GM12878 (cell line): ENCODE data around the gene NAALADL2. TPM values are rescaled to one million over a fixed set of nuclear protein-coding genes. Genes with fewer than 3 reads are reported as not detected.
"Not testable (repeated sequence)": the region's sequence is repeated elsewhere in the genome, so short reads cannot be mapped to it uniquely, and the experiment has no call there.

ENCODE experiments used
- ATAC-seq: fragments of 200-7000 bp; cut with Tn5 transposase; 3 replicates; pipeline ENCODE4 v1.9.1; 2020; ENCODE audit warnings: mild to moderate bottlenecking, moderate library complexity
- BruUV-seq: library from RNA; stranded (reverse); fragments of 400-500 nt; replicated peaks from 2 replicates; lab custom pipeline; 2021; lab: Mats Ljungman, UMichigan
- CTCF ChIA-PET: fragments of 300-600 bp; sonication (Branson Sonifier 250); formaldehyde crosslinking; extraction: SDS; loops from one replicate; lab custom pipeline; 2021; ENCODE audit warnings: inconsistent platforms; lab: Yijun Ruan, JAX
- POLR2A ChIA-PET: fragments of 350-600 bp; formaldehyde crosslinking; extraction: SDS; loops from one replicate; lab custom pipeline; 2021; ENCODE audit warnings: inconsistent platforms; lab: Charles Lee
- RAD21 ChIA-PET: fragments of 300-600 bp; sonication (Branson Sonifier 250); formaldehyde crosslinking; loops from one replicate; lab custom pipeline; 2023; ENCODE audit warnings: antibody characterized with exemption; ENCODE audit not compliant: unreplicated experiment; lab: Charles Lee
- SMC1A ChIA-PET: fragments of 300-600 bp; sonication (Branson Sonifier 250); formaldehyde crosslinking; loops from one replicate; lab custom pipeline; 2023; ENCODE audit not compliant: unreplicated experiment, uncharacterized antibody; lab: Charles Lee
- DNase-seq: peaks from one replicate; pipeline ENCODE4 v3.0.0-alpha.2; 2011; ENCODE audit warnings: low read depth, low spot score
- FAIRE-seq: peaks from 3 replicates; lab custom pipeline; 2011; peaks lifted over from hg19 to GRCh38; lab: Jason Lieb, UNC
- H2AFZ ChIP-seq: 2 replicates; pipeline ENCODE4 v1.6.0; 2011; ENCODE audit warnings: low read depth, low read length, control low read depth; ENCODE audit not compliant: control insufficient read depth
- H3K27ac ChIP-seq: 2 replicates; pipeline ENCODE4 v1.5.1; 2011; ENCODE audit warnings: control low read depth; ENCODE audit not compliant: control insufficient read depth, insufficient read depth
- H3K27me3 ChIP-seq, 2 experiments: replicated peaks in 1 of 2; 2 replicates each; pipeline versions ENCODE4 v1.6.0 to v1.6.1; 2011; ENCODE audit warnings: low read length in 1 of 2; ENCODE audit not compliant: control insufficient read depth in 2 of 2, insufficient read depth in 2 of 2
- H3K36me3 ChIP-seq, 2 experiments: 2 replicates each; pipeline ENCODE4 v1.5.1; 2011; ENCODE audit warnings: low read length in 1 of 2; ENCODE audit not compliant: control insufficient read depth in 2 of 2, insufficient read depth in 2 of 2
- H3K4me1 ChIP-seq: 2 replicates; pipeline ENCODE4 v1.6.1; 2011; ENCODE audit warnings: mild to moderate bottlenecking, low read length, moderate library complexity, mixed read lengths; ENCODE audit not compliant: control insufficient read depth, insufficient read depth
- H3K4me2 ChIP-seq: 2 replicates; pipeline ENCODE4 v1.6.0; 2011; ENCODE audit warnings: control low read depth; ENCODE audit not compliant: control insufficient read depth, insufficient read depth
- H3K4me3 ChIP-seq: fragments of 200-600 bp; sonication (generic); 2 replicates; pipeline ENCODE4 v1.5.1; 2016
- H3K79me2 ChIP-seq: 2 replicates; pipeline ENCODE4 v1.6.0; 2011; ENCODE audit warnings: low read length; ENCODE audit not compliant: control insufficient read depth, insufficient read depth
- H3K9ac ChIP-seq: 2 replicates; pipeline ENCODE4 v1.8.0; 2011; ENCODE audit warnings: low read length, control low read depth, mixed read lengths; ENCODE audit not compliant: control insufficient read depth, insufficient read depth
- H3K9me3 ChIP-seq: replicated peaks from 3 replicates; pipeline ENCODE4 v1.5.1; 2011; ENCODE audit warnings: mild to moderate bottlenecking, low read length; ENCODE audit not compliant: control insufficient read depth, insufficient read depth
- H4K20me1 ChIP-seq: 2 replicates; pipeline ENCODE4 v1.6.0; 2011; ENCODE audit not compliant: control insufficient read depth, insufficient read depth
- ATF7 ChIP-seq: fragments of 450-650 bp; IDR thresholded peaks from 2 replicates; pipeline ENCODE4 v1.6.1; 2016; ENCODE audit warnings: low read depth, mild to moderate bottlenecking
- MTA2 ChIP-seq: fragments of 450-650 bp; IDR thresholded peaks from 2 replicates; pipeline ENCODE4 v1.6.1; 2016; ENCODE audit warnings: low read depth, mild to moderate bottlenecking, moderate library complexity
- SMAD5 ChIP-seq: IDR thresholded peaks from 2 replicates; pipeline ENCODE4 v1.6.1; 2016; ENCODE audit warnings: antibody characterized with exemption, low read depth
- ZNF384 ChIP-seq: IDR thresholded peaks from 2 replicates; pipeline ENCODE4 v1.6.1; 2012; ENCODE audit warnings: low read depth, mild to moderate bottlenecking, low read length, improper control_type of control experiment, borderline replicate concordance
- WGBS: methylation state at CpG from one replicate; pipeline ENCODE4 v1.1.6; 2016; ENCODE audit warnings: low lambda C conversion rate; ENCODE audit not compliant: insufficient replicate concordance, insufficient coverage; ENCODE audit errors: missing lambda C conversion rate; 5-methylcytosine and 5-hydroxymethylcytosine counted together
- in situ Hi-C: fragments of 300-500 bp; cut with MboI; formaldehyde crosslinking; loops from 9 replicates; pipeline ENCODE4 v1.14.3; 2018; ENCODE audit warnings: mixed read lengths
- intact Hi-C: fragments of 100-400 bp; cut with micrococcal nuclease; formaldehyde crosslinking; loops from one replicate; pipeline ENCODE4 v1.14.2; 2022; ENCODE audit not compliant: unreplicated experiment
- polyA plus RNA-seq, 11 experiments: library from polyadenylated mRNA; depleted of rRNA in 4 of 11; unstranded in 6 of 11; stranded (reverse) in 5 of 11; fragments of >200 nt; fragmentation: Nextera tagmentation in 4 of 11; fragmentation: Illumina TruSeq in 1 of 11; extraction: Ambion mirVana in 4 of 11; extraction: Trizol in 1 of 11; gene quantifications; 1 replicate in 1 of 11; 2 replicates in 10 of 11; pipeline versions ENCODE4 v1.2.1 to v1.2.3, GENCODE V29; 2011 to 2016; ENCODE audit warnings: inconsistent platforms in 2 of 11, missing spikeins in 2 of 11, low read depth in 1 of 11
- total RNA-seq, 4 experiments: library from RNA; depleted of rRNA in 3 of 4; stranded (reverse); fragments of >200 nt in 3 of 4; fragmentation: Illumina TruSeq in 1 of 4; extraction: Trizol in 1 of 4; gene quantifications; 2 replicates each; pipeline versions ENCODE4 v1.2.1 to v1.2.3, GENCODE V29; 2013 to 2021
- TF ChIP-seq, protein P1 (sequence below): fragments of 450-650 bp; formaldehyde crosslinking; IDR thresholded peaks from 2 replicates; pipeline ENCODE4 v1.4.0; 2022; ENCODE audit warnings: mild to moderate bottlenecking, moderate library complexity
- TF ChIP-seq, protein P2 (sequence below): IDR thresholded peaks from 2 replicates; pipeline ENCODE4 v1.6.1; 2012; ENCODE audit warnings: mild to moderate bottlenecking, low read depth, low read length

Gene NAALADL2
- total and polyA plus RNA-seq, 10 of the 15 experiments (the other 5 are each of a cell fraction or from before 2014, with no cell fraction given) = 0.06 to 10.8 (median 0.46) TPM

DNA sequence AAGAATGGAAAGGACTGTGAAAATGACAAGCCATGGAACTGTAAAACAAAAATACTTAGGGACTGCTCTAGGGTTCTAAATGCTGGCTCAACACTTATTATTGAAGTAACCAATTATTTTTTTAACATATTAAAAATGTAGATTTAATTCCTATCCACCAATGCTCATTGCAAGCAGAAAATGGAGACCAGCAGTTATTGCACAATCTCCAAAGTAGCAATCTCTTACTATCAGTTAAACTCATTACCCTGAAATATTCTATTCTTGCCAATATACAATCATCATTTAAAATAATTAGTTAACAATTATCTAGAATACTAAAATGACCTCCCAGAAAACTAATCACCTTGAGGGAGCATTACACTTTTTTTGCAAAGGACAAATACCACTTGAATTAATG lies 499.8 kb downstream of the NAALADL2 start (continued):
- TF ChIP-seq MTA2 = no peak
- no peak for TF ChIP-seq ZNF384
- TF ChIP-seq, protein P1, sequence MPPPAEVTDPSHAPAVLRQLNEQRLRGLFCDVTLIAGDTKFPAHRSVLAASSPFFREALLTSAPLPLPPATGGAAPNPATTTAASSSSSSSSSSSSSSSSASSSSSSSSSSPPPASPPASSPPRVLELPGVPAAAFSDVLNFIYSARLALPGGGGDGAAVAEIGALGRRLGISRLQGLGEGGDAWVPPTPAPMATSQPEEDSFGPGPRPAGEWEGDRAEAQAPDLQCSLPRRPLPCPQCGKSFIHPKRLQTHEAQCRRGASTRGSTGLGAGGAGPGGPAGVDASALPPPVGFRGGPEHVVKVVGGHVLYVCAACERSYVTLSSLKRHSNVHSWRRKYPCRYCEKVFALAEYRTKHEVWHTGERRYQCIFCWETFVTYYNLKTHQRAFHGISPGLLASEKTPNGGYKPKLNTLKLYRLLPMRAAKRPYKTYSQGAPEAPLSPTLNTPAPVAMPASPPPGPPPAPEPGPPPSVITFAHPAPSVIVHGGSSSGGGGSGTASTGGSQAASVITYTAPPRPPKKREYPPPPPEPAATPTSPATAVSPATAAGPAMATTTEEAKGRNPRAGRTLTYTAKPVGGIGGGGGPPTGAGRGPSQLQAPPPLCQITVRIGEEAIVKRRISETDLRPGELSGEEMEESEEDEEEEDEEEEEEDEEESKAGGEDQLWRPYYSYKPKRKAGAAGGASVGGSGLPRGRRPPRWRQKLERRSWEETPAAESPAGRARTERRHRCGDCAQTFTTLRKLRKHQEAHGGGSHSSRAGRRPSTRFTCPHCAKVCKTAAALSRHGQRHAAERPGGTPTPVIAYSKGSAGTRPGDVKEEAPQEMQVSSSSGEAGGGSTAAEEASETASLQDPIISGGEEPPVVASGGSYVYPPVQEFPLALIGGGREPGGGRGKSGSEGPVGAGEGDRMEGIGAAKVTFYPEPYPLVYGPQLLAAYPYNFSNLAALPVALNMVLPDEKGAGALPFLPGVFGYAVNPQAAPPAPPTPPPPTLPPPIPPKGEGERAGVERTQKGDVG = no peak
- TF ChIP-seq, protein P2, sequence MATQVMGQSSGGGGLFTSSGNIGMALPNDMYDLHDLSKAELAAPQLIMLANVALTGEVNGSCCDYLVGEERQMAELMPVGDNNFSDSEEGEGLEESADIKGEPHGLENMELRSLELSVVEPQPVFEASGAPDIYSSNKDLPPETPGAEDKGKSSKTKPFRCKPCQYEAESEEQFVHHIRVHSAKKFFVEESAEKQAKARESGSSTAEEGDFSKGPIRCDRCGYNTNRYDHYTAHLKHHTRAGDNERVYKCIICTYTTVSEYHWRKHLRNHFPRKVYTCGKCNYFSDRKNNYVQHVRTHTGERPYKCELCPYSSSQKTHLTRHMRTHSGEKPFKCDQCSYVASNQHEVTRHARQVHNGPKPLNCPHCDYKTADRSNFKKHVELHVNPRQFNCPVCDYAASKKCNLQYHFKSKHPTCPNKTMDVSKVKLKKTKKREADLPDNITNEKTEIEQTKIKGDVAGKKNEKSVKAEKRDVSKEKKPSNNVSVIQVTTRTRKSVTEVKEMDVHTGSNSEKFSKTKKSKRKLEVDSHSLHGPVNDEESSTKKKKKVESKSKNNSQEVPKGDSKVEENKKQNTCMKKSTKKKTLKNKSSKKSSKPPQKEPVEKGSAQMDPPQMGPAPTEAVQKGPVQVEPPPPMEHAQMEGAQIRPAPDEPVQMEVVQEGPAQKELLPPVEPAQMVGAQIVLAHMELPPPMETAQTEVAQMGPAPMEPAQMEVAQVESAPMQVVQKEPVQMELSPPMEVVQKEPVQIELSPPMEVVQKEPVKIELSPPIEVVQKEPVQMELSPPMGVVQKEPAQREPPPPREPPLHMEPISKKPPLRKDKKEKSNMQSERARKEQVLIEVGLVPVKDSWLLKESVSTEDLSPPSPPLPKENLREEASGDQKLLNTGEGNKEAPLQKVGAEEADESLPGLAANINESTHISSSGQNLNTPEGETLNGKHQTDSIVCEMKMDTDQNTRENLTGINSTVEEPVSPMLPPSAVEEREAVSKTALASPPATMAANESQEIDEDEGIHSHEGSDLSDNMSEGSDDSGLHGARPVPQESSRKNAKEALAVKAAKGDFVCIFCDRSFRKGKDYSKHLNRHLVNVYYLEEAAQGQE = no peak
- no peak for TF ChIP-seq SMAD5
- TF ChIP-seq ATF7 = no peak

DNA sequence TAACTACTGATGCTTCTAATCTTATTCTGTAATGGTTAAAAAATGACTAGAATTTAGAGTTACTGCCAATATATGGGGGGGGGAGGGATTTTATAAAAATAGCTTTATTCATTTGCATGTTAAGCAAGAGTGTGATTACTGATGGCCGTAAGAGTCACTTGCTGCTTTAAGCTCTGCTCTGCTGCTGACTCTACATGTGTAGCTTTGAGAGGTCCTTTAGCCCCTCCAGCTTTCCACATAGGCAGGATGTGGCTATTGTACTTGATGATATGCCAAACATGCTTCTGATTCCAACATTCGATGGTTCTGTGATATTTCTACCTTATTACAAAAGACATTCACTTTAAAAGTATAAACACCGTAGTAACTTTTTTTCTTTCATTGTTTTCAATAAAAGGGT lies 511.3 kb downstream of the NAALADL2 start:
- intact Hi-C loops, H3K27ac ChIP-seq, DNase-seq, in situ Hi-C loops, BruUV-seq, H3K9me3 ChIP-seq, FAIRE-seq, H3K4me3 ChIP-seq, H3K27me3 ChIP-seq, H3K4me1 ChIP-seq, H3K36me3 ChIP-seq, H2AFZ ChIP-seq, H3K4me2 ChIP-seq, H4K20me1 ChIP-seq, H3K79me2 ChIP-seq, H3K9ac ChIP-seq: not testable (repeated sequence)
- CTCF ChIA-PET = interaction anchor here (0.5 to 2.9 kb wide), 2 partner anchors 12 to 47 kb away, joined by 3 to 10 read pairs; no protein-coding TSS in a partner anchor
- WGBS = 33% methylated on average over 3 of the region's 3 CpGs
- SMC1A ChIA-PET = interaction anchor here (0.7 to 1.4 kb wide), 6 partner anchors 8 to 100 kb away, joined by 3 to 5 read pairs (median 4); no protein-coding TSS in a partner anchor
- RAD21 ChIA-PET = interaction anchor here (1.5 kb wide), 1 partner anchor 12 kb away, joined by 5 read pairs; no protein-coding TSS in a partner anchor
- POLR2A ChIA-PET = interaction anchor here (0.7 kb wide), 1 partner anchor 18 kb away, joined by 3 read pairs; no protein-coding TSS in a partner anchor
- ATAC-seq = 0 out of 3 replicates have a peak, but pooled peaks have one; percentile 24

DNA sequence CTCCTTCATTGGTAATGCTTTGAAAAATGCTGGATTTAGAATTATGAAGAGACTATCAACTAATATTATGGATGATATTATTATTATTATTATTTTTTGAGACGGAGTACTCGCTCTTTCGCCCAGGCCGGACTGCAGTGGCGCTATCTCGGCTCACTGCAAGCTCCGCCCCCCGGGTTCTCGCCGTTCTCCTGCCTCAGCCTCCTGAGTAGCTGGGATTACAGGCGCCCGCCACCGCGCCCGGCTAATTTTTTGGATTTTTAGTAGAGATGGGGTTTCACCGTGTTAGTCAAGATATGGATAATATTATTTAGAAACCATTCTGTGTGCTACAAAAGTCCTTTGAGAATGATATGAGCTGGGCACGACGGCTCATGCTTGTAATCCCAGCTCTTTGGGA lies 512.1 kb downstream of the NAALADL2 start:
- DNase-seq, H2AFZ ChIP-seq, BruUV-seq, H3K79me2 ChIP-seq, H3K4me1 ChIP-seq, FAIRE-seq, H4K20me1 ChIP-seq, H3K36me3 ChIP-seq, intact Hi-C loops, H3K9me3 ChIP-seq, H3K27ac ChIP-seq, in situ Hi-C loops, H3K4me2 ChIP-seq, H3K9ac ChIP-seq, H3K4me3 ChIP-seq, H3K27me3 ChIP-seq, ATAC-seq, POLR2A ChIA-PET: not testable (repeated sequence)
- ChIA-PET SMC1A (interaction anchor here (0.8 to 1.7 kb wide), 4 partner anchors 12 to 101 kb away, joined by 3 to 4 read pairs (median 3); no protein-coding TSS in a partner anchor), RAD21 (interaction anchor here (1.2 to 1.5 kb wide), 3 partner anchors 13 to 96 kb away, joined by 3 to 5 read pairs (median 3); no protein-coding TSS in a partner anchor), CTCF (interaction anchor here (0.7 to 2.9 kb wide), 5 partner anchors 11 to 32 kb away, joined by 3 to 10 read pairs (median 4); no protein-coding TSS in a partner anchor)
- WGBS = 78% methylated on average over 18 of the region's 18 CpGs
